Parathyroid adenoma (tissue), 2 donors: ENCODE data around the gene PSMA7.

ENCODE experiments used
- H2AFZ ChIP-seq: fragments of 300-600 bp; sonication (generic); one replicate; pipeline ENCODE4 v1.7.0; 2017; ENCODE audit warnings: antibody characterized with exemption, mild to moderate bottlenecking
- H3K27ac ChIP-seq: fragments of 300-600 bp; sonication (generic); one replicate; pipeline ENCODE4 v1.7.0; 2017
- H3K27me3 ChIP-seq: fragments of 300-600 bp; sonication (generic); one replicate; pipeline ENCODE4 v1.7.0; 2017; ENCODE audit warnings: low read length; ENCODE audit not compliant: control insufficient read depth, insufficient read depth
- H3K36me3 ChIP-seq: fragments of 300-600 bp; sonication (generic); one replicate; pipeline ENCODE4 v1.7.0; 2017; ENCODE audit warnings: low read length; ENCODE audit not compliant: control insufficient read depth, insufficient read depth
- H3K4me1 ChIP-seq: fragments of 300-600 bp; sonication (generic); one replicate; pipeline ENCODE4 v1.7.0; 2017; ENCODE audit warnings: control low read depth
- H3K4me2 ChIP-seq: fragments of 300-600 bp; sonication (generic); one replicate; pipeline ENCODE4 v1.7.0; 2017; ENCODE audit warnings: low read length
- H3K4me3 ChIP-seq: fragments of 300-600 bp; sonication (generic); one replicate; pipeline ENCODE4 v1.7.0; 2017; ENCODE audit warnings: low read depth, low read length
- H3K79me2 ChIP-seq: fragments of 300-600 bp; sonication (generic); one replicate; pipeline ENCODE4 v1.7.0; 2017; ENCODE audit warnings: control low read depth
- H3K9ac ChIP-seq: fragments of 300-600 bp; sonication (generic); one replicate; pipeline ENCODE4 v1.7.0; 2017; ENCODE audit warnings: mild to moderate bottlenecking
- H3K9me3 ChIP-seq: fragments of 300-600 bp; sonication (generic); one replicate; pipeline ENCODE4 v1.7.0; 2017; ENCODE audit warnings: low read length; ENCODE audit not compliant: control insufficient read depth
- CTCF ChIP-seq: fragments of 300-600 bp; sonication (generic); IDR thresholded peaks from one replicate; pipeline ENCODE4 v1.7.0; 2017; ENCODE audit warnings: antibody characterized with exemption, mild to moderate bottlenecking
- donor health status: primary hyperparathyroidism.

Gene PSMA7

GRCh38 chr20:62111148-62111547 lies 32.0 kb downstream of the PSMA7 start:
- H3K4me3 ChIP-seq: no peak overlapping the region
- no peaks in the 10 kb centered on the region for H3K36me3 ChIP-seq
- no peak overlapping the region for H3K9ac ChIP-seq
- H3K4me1 ChIP-seq: no peaks in the 10 kb centered on the region
- H3K79me2 ChIP-seq: no peaks in the 10 kb centered on the region
- no peak overlapping the region for H3K4me2 ChIP-seq
- H3K27ac ChIP-seq: no peak overlapping the region
- TF ChIP-seq CTCF: no peak
- peaks cover 9% of the 10 kb centered on the region for H3K9me3 ChIP-seq
- no peaks in the 10 kb centered on the region for H3K27me3 ChIP-seq
- no peak overlapping the region for H2AFZ ChIP-seq

- H3K36me3 ChIP-seq: no peaks in the 10 kb centered on the region
- H3K4me2 ChIP-seq: no peak overlapping the region
- H3K27ac ChIP-seq: no peak overlapping the region
- H3K27me3 ChIP-seq: no peaks in the 10 kb centered on the region
- peaks cover 9% of the 10 kb centered on the region for H3K9me3 ChIP-seq
- H3K9ac ChIP-seq: no peak overlapping the region
- H2AFZ ChIP-seq: no peak overlapping the region
- no peak overlapping the region for H3K4me3 ChIP-seq
- no peak for TF ChIP-seq CTCF
- H3K4me1 ChIP-seq: no peaks in the 10 kb centered on the region
- H3K79me2 ChIP-seq: no peaks in the 10 kb centered on the region
Observed at GRCh38 chr20:62105592-62105991, 37.6 kb downstream of the PSMA7 start.

GRCh38 chr20:62104791-62105345 lies 38.3 kb downstream of the PSMA7 start:
- Histone ChIP-seq H3K79me2 (no peaks in the 10 kb centered on the region), H3K27ac (no peak overlapping the region), H3K27me3 (no peaks in the 10 kb centered on the region), H3K4me1 (no peaks in the 10 kb centered on the region), H3K36me3 (no peaks in the 10 kb centered on the region), H3K9ac (no peak overlapping the region), H3K4me3 (no peak overlapping the region), H3K9me3 (peaks cover 9% of the 10 kb centered on the region), H3K4me2 (no peak overlapping the region), H2AFZ (no peak overlapping the region)
- no peak for TF ChIP-seq CTCF

GRCh38 chr20:62104234-62104789 lies 38.9 kb downstream of the PSMA7 start:
- H3K9me3 ChIP-seq: peaks cover 9% of the 10 kb centered on the region

More at GRCh38 chr20:62104234-62104789, 38.9 kb downstream of the PSMA7 start:
- Histone ChIP-seq H3K4me1 (no peaks in the 10 kb centered on the region), H3K36me3 (no peaks in the 10 kb centered on the region), H3K27me3 (no peaks in the 10 kb centered on the region), H2AFZ (no peak overlapping the region), H3K27ac (no peak overlapping the region), H3K4me3 (no peak overlapping the region), H3K9ac (no peak overlapping the region), H3K79me2 (no peaks in the 10 kb centered on the region), H3K4me2 (no peak overlapping the region)
- TF ChIP-seq CTCF: no peak
